GM12878 (cell line): ENCODE measurements around the gene CAND1. TPM values are rescaled to one million over a fixed set of nuclear protein-coding genes. Genes with fewer than 3 reads are reported as not detected.
A peak's percentile ranks its signal among the peaks of the same experiment; 100 is the strongest.

Experiments
- ATAC-seq: fragments of 200-7000 bp; cut with Tn5 transposase; 3 replicates; pipeline ENCODE4 v1.9.1; 2020; ENCODE audit warnings: mild to moderate bottlenecking, moderate library complexity
- BruUV-seq: library from RNA; stranded (reverse); fragments of 400-500 nt; replicated peaks from 2 replicates; lab custom pipeline; 2021; lab: Mats Ljungman, UMichigan
- CTCF ChIA-PET: fragments of 300-600 bp; sonication (Branson Sonifier 250); formaldehyde crosslinking; extraction: SDS; loops from one replicate; lab custom pipeline; 2021; ENCODE audit warnings: inconsistent platforms; lab: Yijun Ruan, JAX
- POLR2A ChIA-PET: fragments of 350-600 bp; formaldehyde crosslinking; extraction: SDS; loops from one replicate; lab custom pipeline; 2021; ENCODE audit warnings: inconsistent platforms; lab: Charles Lee
- RAD21 ChIA-PET: fragments of 300-600 bp; sonication (Branson Sonifier 250); formaldehyde crosslinking; loops from one replicate; lab custom pipeline; 2023; ENCODE audit warnings: antibody characterized with exemption; ENCODE audit not compliant: unreplicated experiment; lab: Charles Lee
- SMC1A ChIA-PET: fragments of 300-600 bp; sonication (Branson Sonifier 250); formaldehyde crosslinking; loops from one replicate; lab custom pipeline; 2023; ENCODE audit not compliant: unreplicated experiment, uncharacterized antibody; lab: Charles Lee
- DNase-seq: peaks from one replicate; pipeline ENCODE4 v3.0.0-alpha.2; 2011; ENCODE audit warnings: low read depth, low spot score
- FAIRE-seq: peaks from 3 replicates; lab custom pipeline; 2011; peaks lifted over from hg19 to GRCh38; lab: Jason Lieb, UNC
- H2AFZ ChIP-seq: 2 replicates; pipeline ENCODE4 v1.6.0; 2011; ENCODE audit warnings: low read depth, low read length, control low read depth; ENCODE audit not compliant: control insufficient read depth
- H3K27ac ChIP-seq: 2 replicates; pipeline ENCODE4 v1.5.1; 2011; ENCODE audit warnings: control low read depth; ENCODE audit not compliant: control insufficient read depth, insufficient read depth
- H3K27me3 ChIP-seq, 2 experiments: replicated peaks in 1 of 2; 2 replicates each; pipeline versions ENCODE4 v1.6.0 to v1.6.1; 2011; ENCODE audit warnings: low read length in 1 of 2; ENCODE audit not compliant: control insufficient read depth in 2 of 2, insufficient read depth in 2 of 2
- H3K36me3 ChIP-seq, 2 experiments: 2 replicates each; pipeline ENCODE4 v1.5.1; 2011; ENCODE audit warnings: low read length in 1 of 2; ENCODE audit not compliant: control insufficient read depth in 2 of 2, insufficient read depth in 2 of 2
- H3K4me1 ChIP-seq: 2 replicates; pipeline ENCODE4 v1.6.1; 2011; ENCODE audit warnings: mild to moderate bottlenecking, low read length, moderate library complexity, mixed read lengths; ENCODE audit not compliant: control insufficient read depth, insufficient read depth
- H3K4me2 ChIP-seq: 2 replicates; pipeline ENCODE4 v1.6.0; 2011; ENCODE audit warnings: control low read depth; ENCODE audit not compliant: control insufficient read depth, insufficient read depth
- H3K4me3 ChIP-seq: fragments of 200-600 bp; sonication (generic); 2 replicates; pipeline ENCODE4 v1.5.1; 2016
- H3K79me2 ChIP-seq: 2 replicates; pipeline ENCODE4 v1.6.0; 2011; ENCODE audit warnings: low read length; ENCODE audit not compliant: control insufficient read depth, insufficient read depth
- H3K9ac ChIP-seq: 2 replicates; pipeline ENCODE4 v1.8.0; 2011; ENCODE audit warnings: low read length, control low read depth, mixed read lengths; ENCODE audit not compliant: control insufficient read depth, insufficient read depth
- H3K9me3 ChIP-seq: replicated peaks from 3 replicates; pipeline ENCODE4 v1.5.1; 2011; ENCODE audit warnings: mild to moderate bottlenecking, low read length; ENCODE audit not compliant: control insufficient read depth, insufficient read depth
- H4K20me1 ChIP-seq: 2 replicates; pipeline ENCODE4 v1.6.0; 2011; ENCODE audit not compliant: control insufficient read depth, insufficient read depth
- BCLAF1 ChIP-seq: fragments of 450-650 bp; IDR thresholded peaks from 2 replicates; pipeline ENCODE4 v1.6.1; 2017; ENCODE audit warnings: antibody characterized with exemption, mild to moderate bottlenecking, moderate library complexity
- CTCF ChIP-seq, 3 experiments: IDR thresholded peaks in 2 of 3; conservative IDR thresholded peaks in 1 of 3; 2 replicates each; pipeline ENCODE4 v1.5.1; 2011; ENCODE audit warnings: low read depth in 3 of 3, low read length in 3 of 3, mild to moderate bottlenecking in 3 of 3, control low read depth in 2 of 3, moderate library complexity in 2 of 3, inconsistent platforms in 1 of 3, mixed read lengths in 1 of 3; ENCODE audit not compliant: control insufficient read depth in 2 of 3, insufficient read depth in 1 of 3; ENCODE audit errors: extremely low read depth in 1 of 3
- NFIC ChIP-seq: IDR thresholded peaks from 2 replicates; pipeline ENCODE4 v1.6.1; 2012; ENCODE audit warnings: low read depth, mild to moderate bottlenecking, inconsistent platforms, low read length, moderate library complexity
- PAX8 ChIP-seq: fragments of 450-650 bp; IDR thresholded peaks from 2 replicates; pipeline ENCODE4 v1.6.1; 2017; ENCODE audit warnings: mild to moderate bottlenecking, moderate library complexity
- SMC3 ChIP-seq: IDR thresholded peaks from 2 replicates; pipeline ENCODE4 v1.6.1; 2011; ENCODE audit warnings: low read length, improper control_type of control experiment, borderline replicate concordance
- SREBF1 ChIP-seq: IDR thresholded peaks from 2 replicates; pipeline ENCODE4 v1.6.1; 2012; ENCODE audit warnings: mild to moderate bottlenecking, low read length
- YY1 ChIP-seq: IDR thresholded peaks from 2 replicates; pipeline ENCODE4 v1.6.1; 2011; ENCODE audit warnings: low read depth, mild to moderate bottlenecking, low read length
- WGBS: methylation state at CpG from one replicate; pipeline ENCODE4 v1.1.6; 2016; ENCODE audit warnings: low lambda C conversion rate; ENCODE audit not compliant: insufficient replicate concordance, insufficient coverage; ENCODE audit errors: missing lambda C conversion rate; 5-methylcytosine and 5-hydroxymethylcytosine counted together
- in situ Hi-C: fragments of 300-500 bp; cut with MboI; formaldehyde crosslinking; loops from 9 replicates; pipeline ENCODE4 v1.14.3; 2018; ENCODE audit warnings: mixed read lengths
- intact Hi-C: fragments of 100-400 bp; cut with micrococcal nuclease; formaldehyde crosslinking; loops from one replicate; pipeline ENCODE4 v1.14.2; 2022; ENCODE audit not compliant: unreplicated experiment
- polyA plus RNA-seq, 11 experiments: library from polyadenylated mRNA; depleted of rRNA in 4 of 11; unstranded in 6 of 11; stranded (reverse) in 5 of 11; fragments of >200 nt; fragmentation: Nextera tagmentation in 4 of 11; fragmentation: Illumina TruSeq in 1 of 11; extraction: Ambion mirVana in 4 of 11; extraction: Trizol in 1 of 11; gene quantifications; 1 replicate in 1 of 11; 2 replicates in 10 of 11; pipeline versions ENCODE4 v1.2.1 to v1.2.3, GENCODE V29; 2011 to 2016; ENCODE audit warnings: inconsistent platforms in 2 of 11, missing spikeins in 2 of 11, low read depth in 1 of 11
- total RNA-seq, 4 experiments: library from RNA; depleted of rRNA in 3 of 4; stranded (reverse); fragments of >200 nt in 3 of 4; fragmentation: Illumina TruSeq in 1 of 4; extraction: Trizol in 1 of 4; gene quantifications; 2 replicates each; pipeline versions ENCODE4 v1.2.1 to v1.2.3, GENCODE V29; 2013 to 2021

The CAND1 gene
- total and polyA plus RNA-seq, 10 of the 15 experiments (the other 5 are each of a cell fraction or from before 2014, with no cell fraction given), result 34.5 to 213 (median 96.0) TPM

- TF ChIP-seq PAX8, result 0 out of 2 replicates have a peak, but pooled peaks have one; percentile 76
These were observed at the start of gene CAND1 (continued) for GRCh38 chr12:67268896-67269632.

- ATAC-seq (peak; percentile 53; the same call in 2 of the 3 replicates), DNase-seq (no peak)
These were observed 49.1 kb upstream of the CAND1 start for GRCh38 chr12:67220065-67220464.

More at GRCh38 chr12:67220065-67220464, 49.1 kb upstream of the CAND1 start:
- Histone ChIP-seq H3K27me3 (no peaks in the 10 kb centered on the region), H3K27ac (no peak overlapping the region), H3K9ac (no peak overlapping the region), H3K9me3 (no peaks in the 10 kb centered on the region), H3K4me2 (no peak overlapping the region), H3K4me1 (no peaks in the 10 kb centered on the region), H4K20me1 (no peaks in the 10 kb centered on the region), H3K4me3 (no peak overlapping the region), H2AFZ (no peak overlapping the region), H3K36me3 (no peaks in the 10 kb centered on the region), H3K79me2 (no peaks in the 10 kb centered on the region)
- CTCF ChIA-PET, result interaction anchor here (1.1 to 2.3 kb wide), 6 partner anchors 28 to 194 kb away, joined by 3 to 15 read pairs (median 5); no protein-coding TSS in a partner anchor
- TF ChIP-seq SREBF1 (no peak), BCLAF1 (no peak), NFIC (no peak), SMC3 (0 out of 2 replicates have a peak, but pooled peaks have one; percentile 7), YY1 (no peak), CTCF (IDR thresholded peaks at IDR 0.05 in 2 of 3, conservative IDR thresholded peaks at IDR 0.05 in 1 of 3; ENCODE audit: control insufficient read depth in 2 of 3, extremely low read depth in 1 of 3, insufficient read depth in 1 of 3, low read depth in 3 of 3, low read length in 3 of 3) (peak; percentile 30 to 51 (median 32); a peak in 4 of 6 replicates)
- POLR2A ChIA-PET, result no interaction called here
- in situ Hi-C loops, result no loop called here
- 58% methylated on average over 4 of the region's 4 CpGs for WGBS
- FAIRE-seq, result no peak
- SMC1A ChIA-PET, result no interaction called here
- intact Hi-C loops, result loop anchor here (1.0 to 5.0 kb wide), 2 partner anchors 59 to 193 kb away; no protein-coding TSS in a partner anchor
- BruUV-seq, result no TSS peak
- RAD21 ChIA-PET, result interaction anchor here (1.1 to 2.5 kb wide), 2 partner anchors 57 to 59 kb away, joined by 3 to 16 read pairs; no protein-coding TSS in a partner anchor
